ENCODE data around the gene CDH3.

Gene CDH3

GRCh38 chr16:68644715-68645493, at the start of gene CDH3:
Gene CDH3 (plus strand): TSS chr16:68645310. CDS start chr16:68645380, 70 bp downstream.
- ATAC-seq (replicated peaks; ENCODE audit: extremely low read depth, poor library complexity, severe bottlenecking) (peak; percentile 19), DNase-seq (ENCODE audit: low spot score in 2 of 2) (no peak)
- Mint-ChIP-seq H3K36me3 (ENCODE audit: insufficient read depth) (no peaks in the 10 kb centered on the region), H3K4me1 (peaks cover 4% of the 10 kb centered on the region), H3K9me3 (no peaks in the 10 kb centered on the region), H3K4me3 (peak within 1 kb of the TSS; percentile 52), H3K27ac (ENCODE audit: low read depth) (no peak within 1 kb of the TSS), H3K27me3 (peaks cover 89% of the 10 kb centered on the region)

GRCh38 chr16:68596266-68596665, 48.8 kb upstream of the CDH3 start:
- H3K4me3 Mint-ChIP-seq: no peak overlapping the region
- H3K27ac Mint-ChIP-seq (ENCODE audit: low read depth): no peak overlapping the region

GRCh38 chr16:68599586-68599985, 45.5 kb upstream of the CDH3 start:
- DNase-seq (ENCODE audit: low spot score in 2 of 2) (no peak), ATAC-seq (replicated peaks; ENCODE audit: extremely low read depth, poor library complexity, severe bottlenecking) (no peak)
- Mint-ChIP-seq H3K27ac (ENCODE audit: low read depth) (no peak overlapping the region), H3K27me3 (no peaks in the 10 kb centered on the region), H3K4me3 (no peak overlapping the region), H3K9me3 (no peaks in the 10 kb centered on the region), H3K4me1 (no peaks in the 10 kb centered on the region), H3K36me3 (ENCODE audit: insufficient read depth) (no peaks in the 10 kb centered on the region)

More at GRCh38 chr16:68596266-68596665, 48.8 kb upstream of the CDH3 start:
- no peaks in the 10 kb centered on the region for H3K36me3 Mint-ChIP-seq (ENCODE audit: insufficient read depth)
- DNase-seq (ENCODE audit: low spot score in 2 of 2): no peak
- no peaks in the 10 kb centered on the region for H3K4me1 Mint-ChIP-seq
- H3K27me3 Mint-ChIP-seq: no peaks in the 10 kb centered on the region
- no peak for ATAC-seq (replicated peaks; ENCODE audit: extremely low read depth, poor library complexity, severe bottlenecking)
- no peaks in the 10 kb centered on the region for H3K9me3 Mint-ChIP-seq

- no peak overlapping the region for H3K27ac Mint-ChIP-seq (ENCODE audit: low read depth)
- DNase-seq (ENCODE audit: low spot score in 2 of 2): no peak
- no peaks in the 10 kb centered on the region for H3K27me3 Mint-ChIP-seq
- H3K4me1 Mint-ChIP-seq: no peaks in the 10 kb centered on the region
- H3K36me3 Mint-ChIP-seq (ENCODE audit: insufficient read depth): no peaks in the 10 kb centered on the region
- ATAC-seq (replicated peaks; ENCODE audit: extremely low read depth, poor library complexity, severe bottlenecking): no peak
- H3K9me3 Mint-ChIP-seq: no peaks in the 10 kb centered on the region
- H3K4me3 Mint-ChIP-seq: no peak overlapping the region
These were observed 39.4 kb upstream of the CDH3 start for GRCh38 chr16:68605746-68606145.

- Mint-ChIP-seq H3K36me3 (ENCODE audit: insufficient read depth) (no peaks in the 10 kb centered on the region), H3K27ac (ENCODE audit: low read depth) (no peak overlapping the region), H3K27me3 (no peaks in the 10 kb centered on the region), H3K4me1 (no peaks in the 10 kb centered on the region), H3K9me3 (no peaks in the 10 kb centered on the region), H3K4me3 (no peak overlapping the region)
- ATAC-seq (replicated peaks; ENCODE audit: extremely low read depth, poor library complexity, severe bottlenecking) (no peak), DNase-seq (ENCODE audit: low spot score in 2 of 2) (no peak)
These were observed 37.7 kb upstream of the CDH3 start for GRCh38 chr16:68607443-68607842.

GRCh38 chr16:68608330-68608729, 36.8 kb upstream of the CDH3 start:
- H3K9me3 Mint-ChIP-seq: no peaks in the 10 kb centered on the region
- H3K27ac Mint-ChIP-seq (ENCODE audit: low read depth): no peak overlapping the region
- H3K36me3 Mint-ChIP-seq (ENCODE audit: insufficient read depth): no peaks in the 10 kb centered on the region
- ATAC-seq (replicated peaks; ENCODE audit: extremely low read depth, poor library complexity, severe bottlenecking) (no peak), DNase-seq (ENCODE audit: low spot score in 2 of 2) (no peak)
- H3K27me3 Mint-ChIP-seq: no peaks in the 10 kb centered on the region
- H3K4me1 Mint-ChIP-seq: no peaks in the 10 kb centered on the region
- H3K4me3 Mint-ChIP-seq: no peak overlapping the region

- Mint-ChIP-seq H3K4me1 (no peaks in the 10 kb centered on the region), H3K9me3 (no peaks in the 10 kb centered on the region), H3K27me3 (no peaks in the 10 kb centered on the region), H3K4me3 (no peak overlapping the region), H3K36me3 (ENCODE audit: insufficient read depth) (peaks cover 1% of the 10 kb centered on the region), H3K27ac (ENCODE audit: low read depth) (no peak overlapping the region)
- DNase-seq (ENCODE audit: low spot score in 2 of 2) (no peak), ATAC-seq (replicated peaks; ENCODE audit: extremely low read depth, poor library complexity, severe bottlenecking) (no peak)
These were observed 32.1 kb upstream of the CDH3 start for GRCh38 chr16:68612996-68613395.

- H3K4me3 Mint-ChIP-seq: no peak overlapping the region
- H3K27ac Mint-ChIP-seq (ENCODE audit: low read depth): no peak overlapping the region
- ATAC-seq (replicated peaks; ENCODE audit: extremely low read depth, poor library complexity, severe bottlenecking) (no peak), DNase-seq (ENCODE audit: low spot score in 2 of 2) (no peak)
- H3K4me1 Mint-ChIP-seq: no peaks in the 10 kb centered on the region
- H3K27me3 Mint-ChIP-seq: no peaks in the 10 kb centered on the region
- no peaks in the 10 kb centered on the region for H3K9me3 Mint-ChIP-seq
- H3K36me3 Mint-ChIP-seq (ENCODE audit: insufficient read depth): peaks cover 1% of the 10 kb centered on the region
These were observed 27.4 kb upstream of the CDH3 start for GRCh38 chr16:68617734-68618133.

- no peaks in the 10 kb centered on the region for H3K4me1 Mint-ChIP-seq
- DNase-seq (ENCODE audit: low spot score in 2 of 2) (no peak), ATAC-seq (replicated peaks; ENCODE audit: extremely low read depth, poor library complexity, severe bottlenecking) (no peak)
- no peak overlapping the region for H3K4me3 Mint-ChIP-seq
- no peaks in the 10 kb centered on the region for H3K36me3 Mint-ChIP-seq (ENCODE audit: insufficient read depth)
- no peaks in the 10 kb centered on the region for H3K9me3 Mint-ChIP-seq
- peaks cover 19% of the 10 kb centered on the region for H3K27me3 Mint-ChIP-seq
- no peak overlapping the region for H3K27ac Mint-ChIP-seq (ENCODE audit: low read depth)
These were observed 18.6 kb upstream of the CDH3 start for GRCh38 chr16:68626557-68626956.

GRCh38 chr16:68627951-68628425, 17.1 kb upstream of the CDH3 start:
- DNase-seq (ENCODE audit: low spot score in 2 of 2) (no peak), ATAC-seq (replicated peaks; ENCODE audit: extremely low read depth, poor library complexity, severe bottlenecking) (no peak)
- no peak overlapping the region for H3K4me3 Mint-ChIP-seq

GRCh38 chr16:68629351-68629910, 15.7 kb upstream of the CDH3 start:
- no peaks in the 10 kb centered on the region for H3K4me1 Mint-ChIP-seq
- DNase-seq (ENCODE audit: low spot score in 2 of 2): no peak
- no peak overlapping the region for H3K4me3 Mint-ChIP-seq
- peaks cover 19% of the 10 kb centered on the region for H3K27me3 Mint-ChIP-seq
- H3K36me3 Mint-ChIP-seq (ENCODE audit: insufficient read depth): no peaks in the 10 kb centered on the region
- no peaks in the 10 kb centered on the region for H3K9me3 Mint-ChIP-seq
- no peak for ATAC-seq (replicated peaks; ENCODE audit: extremely low read depth, poor library complexity, severe bottlenecking)
- H3K27ac Mint-ChIP-seq (ENCODE audit: low read depth): no peak overlapping the region

More at GRCh38 chr16:68627951-68628425, 17.1 kb upstream of the CDH3 start:
- Mint-ChIP-seq H3K27ac (ENCODE audit: low read depth) (no peak overlapping the region), H3K4me1 (no peaks in the 10 kb centered on the region), H3K9me3 (no peaks in the 10 kb centered on the region), H3K27me3 (peaks cover 19% of the 10 kb centered on the region), H3K36me3 (ENCODE audit: insufficient read depth) (no peaks in the 10 kb centered on the region)

- Mint-ChIP-seq H3K4me3 (no peak overlapping the region), H3K4me1 (no peaks in the 10 kb centered on the region), H3K27ac (ENCODE audit: low read depth) (no peak overlapping the region), H3K27me3 (peaks cover 23% of the 10 kb centered on the region), H3K36me3 (ENCODE audit: insufficient read depth) (no peaks in the 10 kb centered on the region), H3K9me3 (no peaks in the 10 kb centered on the region)
- DNase-seq (ENCODE audit: low spot score in 2 of 2) (no peak), ATAC-seq (replicated peaks; ENCODE audit: extremely low read depth, poor library complexity, severe bottlenecking) (no peak)
These were observed 9.0 kb upstream of the CDH3 start for GRCh38 chr16:68636064-68636560.

GRCh38 chr16:68636818-68637217, 8.3 kb upstream of the CDH3 start:
- Mint-ChIP-seq H3K4me1 (no peaks in the 10 kb centered on the region), H3K36me3 (ENCODE audit: insufficient read depth) (no peaks in the 10 kb centered on the region), H3K27me3 (peaks cover 27% of the 10 kb centered on the region), H3K27ac (ENCODE audit: low read depth) (no peak overlapping the region), H3K9me3 (no peaks in the 10 kb centered on the region), H3K4me3 (no peak overlapping the region)
- no peak for DNase-seq (ENCODE audit: low spot score in 2 of 2)
- ATAC-seq (replicated peaks; ENCODE audit: extremely low read depth, poor library complexity, severe bottlenecking): no peak

Measured in central memory CD8-positive, alpha-beta T cell (primary cell).